Measurements from ENCODE around the gene TEX30. TPM values are rescaled to one million over a fixed set of nuclear protein-coding genes. Genes with fewer than 3 reads are reported as not detected.

TEX30 gene
- total and polyA plus RNA-seq, 2 donors from 2014 or later, result 9.9 to 22.7 TPM

GRCh38 chr13:102768909-102769308 lies 4.7 kb downstream of the TEX30 start:
- FAIRE-seq (no peak), DNase-seq (no peak)
- no peak for TF ChIP-seq CTCF (IDR thresholded peaks at IDR 0.05; ENCODE audit: borderline replicate concordance, extremely low read depth, insufficient read depth)
- Histone ChIP-seq H3K4me1 (ENCODE audit: control insufficient read depth in 2 of 3, insufficient read depth in 2 of 3, low read depth in 1 of 3, low read length in 3 of 3) (peaks cover 0 to 3% (median under 1%) of the 10 kb centered on the region in 3 donors), H3K4me3 (ENCODE audit: low read length in 3 of 3) (no peak overlapping the region), H3K27ac (ENCODE audit: low read depth in 2 of 2, low read length in 2 of 2) (no peak overlapping the region), H3K9ac (ENCODE audit: low read length in 3 of 3) (no peak overlapping the region), H3K27me3 (ENCODE audit: control insufficient read depth, insufficient read depth, low read length) (no peaks in the 10 kb centered on the region), H3K9me3 (ENCODE audit: control insufficient read depth in 2 of 3, insufficient read depth in 1 of 3, low read length in 3 of 3) (no peaks in the 10 kb centered on the region), H3K36me3 (ENCODE audit: control insufficient read depth in 2 of 3, insufficient read depth in 3 of 3, low read length in 3 of 3) (peaks cover 0 to 13% (median 0%) of the 10 kb centered on the region in 3 donors)
- intact Hi-C loops (cut with DNase I), result no loop called here

- Histone ChIP-seq H3K9me3 (ENCODE audit: control insufficient read depth in 2 of 3, insufficient read depth in 1 of 3, low read length in 3 of 3) (no peaks in the 10 kb centered on the region), H3K27ac (ENCODE audit: low read depth in 2 of 2, low read length in 2 of 2) (no peak overlapping the region), H3K9ac (ENCODE audit: low read length in 3 of 3) (no peak overlapping the region), H3K36me3 (ENCODE audit: control insufficient read depth in 2 of 3, insufficient read depth in 3 of 3, low read length in 3 of 3) (peaks cover 0 to 13% (median 0%) of the 10 kb centered on the region in 3 donors), H3K27me3 (ENCODE audit: control insufficient read depth, insufficient read depth, low read length) (no peaks in the 10 kb centered on the region), H3K4me1 (ENCODE audit: control insufficient read depth in 2 of 3, insufficient read depth in 2 of 3, low read depth in 1 of 3, low read length in 3 of 3) (no peaks in the 10 kb centered on the region), H3K4me3 (ENCODE audit: low read length in 3 of 3) (no peak overlapping the region)
- DNase-seq (no peak), FAIRE-seq (no peak)
- TF ChIP-seq CTCF (IDR thresholded peaks at IDR 0.05; ENCODE audit: borderline replicate concordance, extremely low read depth, insufficient read depth), result no peak
- intact Hi-C loops (cut with DNase I), result no loop called here
These were observed 9.8 kb downstream of the TEX30 start for GRCh38 chr13:102763741-102764140.

- DNase-seq, result no peak
- TF ChIP-seq CTCF (IDR thresholded peaks at IDR 0.05; ENCODE audit: borderline replicate concordance, extremely low read depth, insufficient read depth), result no peak
- no peak overlapping the region for H3K9ac ChIP-seq (ENCODE audit: low read length in 3 of 3)
- no peaks in the 10 kb centered on the region for H3K4me1 ChIP-seq (ENCODE audit: control insufficient read depth in 2 of 3, insufficient read depth in 2 of 3, low read depth in 1 of 3, low read length in 3 of 3)
- H3K27me3 ChIP-seq (ENCODE audit: control insufficient read depth, insufficient read depth, low read length), result no peaks in the 10 kb centered on the region
- intact Hi-C loops (cut with DNase I), result no loop called here
- H3K4me3 ChIP-seq (ENCODE audit: low read length in 3 of 3), result no peak overlapping the region
- FAIRE-seq, result no peak
- no peaks in the 10 kb centered on the region for H3K9me3 ChIP-seq (ENCODE audit: control insufficient read depth in 2 of 3, insufficient read depth in 1 of 3, low read length in 3 of 3)
- H3K27ac ChIP-seq (ENCODE audit: low read depth in 2 of 2, low read length in 2 of 2), result no peak overlapping the region
- peaks cover 0 to 9% (median 0%) of the 10 kb centered on the region in 3 donors for H3K36me3 ChIP-seq (ENCODE audit: control insufficient read depth in 2 of 3, insufficient read depth in 3 of 3, low read length in 3 of 3)
These were observed 12.5 kb downstream of the TEX30 start for GRCh38 chr13:102761071-102761470.

DNA sequence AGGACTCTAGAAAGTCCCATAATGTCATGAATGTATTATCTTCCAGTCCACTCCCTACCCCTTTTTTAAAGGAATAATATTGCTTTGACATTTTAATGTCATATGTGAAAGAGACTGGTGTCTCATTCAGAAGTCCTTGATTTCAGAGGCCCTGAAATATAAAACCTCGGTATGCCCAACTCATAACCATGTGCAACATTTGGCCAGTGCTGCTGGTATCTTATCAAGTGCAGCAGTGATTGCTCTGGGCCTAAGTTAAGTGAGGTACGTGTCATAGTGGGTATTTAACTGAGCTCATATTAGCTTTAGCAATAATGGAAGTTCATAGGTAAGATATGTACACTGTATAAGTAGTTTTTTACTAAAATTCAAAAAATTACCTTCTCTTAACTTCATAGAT lies 14.7 kb downstream of the TEX30 start:
- no peaks in the 10 kb centered on the region for H3K27me3 ChIP-seq (ENCODE audit: control insufficient read depth, insufficient read depth, low read length)
- DNase-seq, result no peak
- H3K4me3 ChIP-seq (ENCODE audit: low read length in 3 of 3), result no peak overlapping the region
- no peaks in the 10 kb centered on the region for H3K4me1 ChIP-seq (ENCODE audit: control insufficient read depth in 2 of 3, insufficient read depth in 2 of 3, low read depth in 1 of 3, low read length in 3 of 3)
- FAIRE-seq, result no peak
- H3K27ac ChIP-seq (ENCODE audit: low read depth in 2 of 2, low read length in 2 of 2), result no peak overlapping the region
- no peak overlapping the region for H3K9ac ChIP-seq (ENCODE audit: low read length in 3 of 3)
- no peaks in the 10 kb centered on the region for H3K36me3 ChIP-seq (ENCODE audit: control insufficient read depth in 2 of 3, insufficient read depth in 3 of 3, low read length in 3 of 3)
- no peak for TF ChIP-seq CTCF (IDR thresholded peaks at IDR 0.05; ENCODE audit: borderline replicate concordance, extremely low read depth, insufficient read depth)
- H3K9me3 ChIP-seq (ENCODE audit: control insufficient read depth in 2 of 3, insufficient read depth in 1 of 3, low read length in 3 of 3), result no peaks in the 10 kb centered on the region
- intact Hi-C loops (cut with DNase I), result no loop called here
